ENCODE measurements around the gene PREB. TPM values are rescaled to one million over a fixed set of nuclear protein-coding genes. Genes with fewer than 3 reads are reported as not detected.

PREB gene
- total RNA-seq, 1 experiment from 2014 or later = 65.3 TPM

DNA sequence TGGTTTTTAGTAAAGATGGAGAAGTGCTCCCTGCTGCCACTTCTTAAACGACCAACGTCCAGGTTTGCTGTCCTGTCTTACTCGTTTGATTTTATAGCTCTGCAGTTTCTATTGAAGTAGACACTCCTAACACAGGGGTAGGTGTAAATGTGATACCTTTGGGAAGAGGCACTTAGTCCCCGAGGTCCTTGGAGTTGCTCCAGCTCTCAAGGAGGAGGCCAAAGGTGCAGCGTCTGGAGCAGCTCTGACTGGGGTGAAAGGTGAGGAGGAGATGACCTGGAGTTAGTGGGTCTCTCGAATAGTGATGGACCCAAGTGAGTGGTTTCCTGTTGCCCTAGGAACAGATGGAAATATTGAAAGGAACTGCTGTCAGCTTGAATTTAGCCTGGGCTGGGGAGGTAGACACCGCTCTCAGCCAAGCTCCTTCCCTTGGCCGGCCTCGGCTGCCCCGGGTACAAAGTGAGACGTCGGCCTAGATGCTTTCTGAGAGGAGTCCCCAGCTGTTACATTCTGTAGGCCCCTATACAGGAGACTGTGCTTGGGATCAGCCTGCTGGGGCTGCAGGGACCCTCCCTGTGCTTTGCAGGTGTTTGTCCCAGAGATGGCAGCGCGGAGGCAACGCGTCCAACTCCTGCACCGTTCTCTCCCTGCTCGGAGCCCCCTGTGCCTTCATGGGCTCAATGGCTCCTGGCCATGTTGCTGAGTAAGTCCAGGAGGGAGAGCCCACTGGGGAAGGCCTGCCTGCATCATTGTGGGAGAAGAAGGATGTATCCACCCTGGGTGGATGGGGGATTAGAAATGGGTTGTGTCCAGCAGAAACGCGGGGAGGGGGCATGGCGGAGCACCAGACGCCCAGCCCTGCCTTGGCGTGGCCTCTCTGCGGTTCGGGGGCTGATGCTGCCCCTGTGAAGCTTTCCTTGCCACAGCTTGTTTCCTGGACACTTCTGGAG lies 42.4 kb downstream of the PREB start:
- Histone ChIP-seq H3K36me3 (ENCODE audit: control insufficient read depth, insufficient read depth, low read length) (no peaks in the 10 kb centered on the region), H3K4me3 (ENCODE audit: low read depth, low read length) (no peak overlapping the region), H3K4me1 (peaks cover 30% of the 10 kb centered on the region), H3K27me3 (replicated peaks; ENCODE audit: control insufficient read depth, insufficient read depth, low read length) (no peaks in the 10 kb centered on the region), H3K9me3 (no peaks in the 10 kb centered on the region)
- no peak overlapping the region for H3K4me3 Mint-ChIP-seq (ENCODE audit: unreplicated experiment)
- ChIA-PET CTCF (interaction anchor here (0.6 kb wide), 1 partner anchor 140 kb away, joined by 3 read pairs; no protein-coding TSS in a partner anchor), POLR2A (no interaction called here)
- TF ChIP-seq, protein P1, sequence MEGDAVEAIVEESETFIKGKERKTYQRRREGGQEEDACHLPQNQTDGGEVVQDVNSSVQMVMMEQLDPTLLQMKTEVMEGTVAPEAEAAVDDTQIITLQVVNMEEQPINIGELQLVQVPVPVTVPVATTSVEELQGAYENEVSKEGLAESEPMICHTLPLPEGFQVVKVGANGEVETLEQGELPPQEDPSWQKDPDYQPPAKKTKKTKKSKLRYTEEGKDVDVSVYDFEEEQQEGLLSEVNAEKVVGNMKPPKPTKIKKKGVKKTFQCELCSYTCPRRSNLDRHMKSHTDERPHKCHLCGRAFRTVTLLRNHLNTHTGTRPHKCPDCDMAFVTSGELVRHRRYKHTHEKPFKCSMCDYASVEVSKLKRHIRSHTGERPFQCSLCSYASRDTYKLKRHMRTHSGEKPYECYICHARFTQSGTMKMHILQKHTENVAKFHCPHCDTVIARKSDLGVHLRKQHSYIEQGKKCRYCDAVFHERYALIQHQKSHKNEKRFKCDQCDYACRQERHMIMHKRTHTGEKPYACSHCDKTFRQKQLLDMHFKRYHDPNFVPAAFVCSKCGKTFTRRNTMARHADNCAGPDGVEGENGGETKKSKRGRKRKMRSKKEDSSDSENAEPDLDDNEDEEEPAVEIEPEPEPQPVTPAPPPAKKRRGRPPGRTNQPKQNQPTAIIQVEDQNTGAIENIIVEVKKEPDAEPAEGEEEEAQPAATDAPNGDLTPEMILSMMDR (IDR thresholded peaks at IDR 0.05; ENCODE audit: insufficient read depth in 1 of 2, low read depth in 1 of 2, low read length in 1 of 2, severe bottlenecking in 1 of 2, unreplicated experiment in 1 of 2) = no peak
- no peaks in the 10 kb centered on the region for H3K27me3 Mint-ChIP-seq (ENCODE audit: insufficient read depth, unreplicated experiment)
- no peak for DNase-seq
- no peak overlapping the region for H3K27ac Mint-ChIP-seq (ENCODE audit: unreplicated experiment)
- BruUV-seq (replicated peaks) = no TSS peak
- no peaks in the 10 kb centered on the region for H3K36me3 Mint-ChIP-seq (ENCODE audit: insufficient read depth, unreplicated experiment)
- H3K4me1 Mint-ChIP-seq (ENCODE audit: low read depth, unreplicated experiment) = peaks cover 16% of the 10 kb centered on the region
- intact Hi-C loops (cut with micrococcal nuclease; ENCODE audit: unreplicated experiment) = loop anchor here (10.0 kb wide), 1 partner anchor 193 kb away; the partner anchor contains the start of gene TRIM54
- no peaks in the 10 kb centered on the region for H3K9me3 Mint-ChIP-seq (ENCODE audit: unreplicated experiment)

DNA sequence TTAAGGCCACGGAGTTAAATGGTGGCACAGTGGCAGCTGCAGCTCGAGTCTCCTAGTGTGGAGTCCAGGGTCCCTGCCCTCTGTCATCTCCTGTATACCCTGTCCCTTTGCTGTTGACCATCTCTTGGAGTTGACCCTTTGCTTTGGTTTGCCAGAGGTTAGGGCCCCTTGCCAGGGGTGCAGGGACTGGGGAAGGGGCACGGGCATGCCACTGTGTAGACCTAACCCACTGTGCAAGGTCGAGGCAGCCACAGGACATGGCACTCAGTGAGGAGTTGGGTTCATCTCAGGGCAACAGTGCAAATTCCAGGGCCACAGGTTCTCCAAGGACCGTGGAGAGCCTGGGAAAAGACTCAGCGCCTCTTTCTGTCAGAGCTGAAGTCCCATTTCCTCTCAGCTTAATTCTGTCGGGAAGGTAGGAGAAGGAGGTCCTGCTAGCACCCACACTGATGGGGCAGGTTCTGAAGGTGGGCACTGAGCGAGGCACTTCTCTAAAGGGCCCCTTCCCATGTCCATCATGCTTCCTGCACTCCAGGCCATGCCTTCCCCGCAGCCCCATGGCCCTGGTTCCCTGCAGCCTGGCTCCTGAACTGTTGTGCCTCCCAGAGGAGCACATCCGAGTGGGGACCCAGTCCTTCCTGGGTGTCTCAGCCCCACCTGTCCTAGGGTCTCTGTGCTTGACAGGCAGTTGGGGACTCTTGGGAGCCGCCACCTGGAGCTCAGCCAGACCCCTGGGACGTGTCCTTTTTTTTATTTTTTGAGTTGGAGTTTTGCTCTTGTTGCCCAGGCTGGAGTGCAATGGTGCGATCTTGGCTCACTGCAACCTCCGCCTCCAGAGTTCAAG lies 45.1 kb downstream of the PREB start:
- peaks cover 21% of the 10 kb centered on the region for H3K4me1 Mint-ChIP-seq (ENCODE audit: low read depth, unreplicated experiment)
- peaks cover 22% of the 10 kb centered on the region for H3K4me1 ChIP-seq
- no peaks in the 10 kb centered on the region for H3K36me3 Mint-ChIP-seq (ENCODE audit: insufficient read depth, unreplicated experiment)
- H3K9me3 ChIP-seq = no peaks in the 10 kb centered on the region
- ChIA-PET POLR2A (no interaction called here), CTCF (interaction anchor here (0.6 kb wide), 1 partner anchor 549 kb away, joined by 6 read pairs; no protein-coding TSS in a partner anchor)
- no peak overlapping the region for H3K27ac Mint-ChIP-seq (ENCODE audit: unreplicated experiment)
- no peaks in the 10 kb centered on the region for H3K27me3 Mint-ChIP-seq (ENCODE audit: insufficient read depth, unreplicated experiment)
- DNase-seq = no peak
- intact Hi-C loops (cut with micrococcal nuclease; ENCODE audit: unreplicated experiment) = no loop called here
- H3K4me3 ChIP-seq (ENCODE audit: low read depth, low read length) = no peak overlapping the region
- H3K9me3 Mint-ChIP-seq (ENCODE audit: unreplicated experiment) = no peaks in the 10 kb centered on the region
- TF ChIP-seq, protein P1 (IDR thresholded peaks at IDR 0.05; ENCODE audit: insufficient read depth in 1 of 2, low read depth in 1 of 2, low read length in 1 of 2, severe bottlenecking in 1 of 2, unreplicated experiment in 1 of 2) = no peak
- H3K27me3 ChIP-seq (replicated peaks; ENCODE audit: control insufficient read depth, insufficient read depth, low read length) = no peaks in the 10 kb centered on the region
- no peak overlapping the region for H3K4me3 Mint-ChIP-seq (ENCODE audit: unreplicated experiment)
- no TSS peak for BruUV-seq (replicated peaks)
- no peaks in the 10 kb centered on the region for H3K36me3 ChIP-seq (ENCODE audit: control insufficient read depth, insufficient read depth, low read length)

DNA sequence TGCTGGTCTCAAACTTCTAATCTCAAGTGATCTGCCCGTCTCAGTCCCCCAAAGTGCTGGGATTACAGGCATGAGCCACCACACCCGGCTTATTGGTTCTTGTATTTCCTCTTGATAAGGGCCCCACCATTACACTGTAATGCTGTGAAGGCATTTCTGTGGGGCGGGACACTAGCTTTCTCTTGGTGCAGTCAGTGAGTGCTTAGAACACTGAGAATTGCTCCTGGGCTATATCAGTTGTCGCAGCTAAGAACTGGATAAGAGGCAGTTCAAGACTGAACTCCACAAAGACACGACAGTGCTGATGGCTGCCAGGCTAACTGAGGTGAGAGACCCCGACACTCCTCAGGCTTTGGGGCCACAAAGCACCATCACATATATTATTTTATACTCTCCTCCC lies 45.8 kb downstream of the PREB start:
- H3K9me3 ChIP-seq = no peaks in the 10 kb centered on the region
- H3K27ac Mint-ChIP-seq (ENCODE audit: unreplicated experiment) = no peak overlapping the region
- DNase-seq = no peak
- H3K4me3 Mint-ChIP-seq (ENCODE audit: unreplicated experiment) = no peak overlapping the region
- no peaks in the 10 kb centered on the region for H3K36me3 ChIP-seq (ENCODE audit: control insufficient read depth, insufficient read depth, low read length)
- POLR2A ChIA-PET = no interaction called here
- intact Hi-C loops (cut with micrococcal nuclease; ENCODE audit: unreplicated experiment) = no loop called here
- no peak overlapping the region for H3K4me3 ChIP-seq (ENCODE audit: low read depth, low read length)
- TF ChIP-seq, protein P1 (IDR thresholded peaks at IDR 0.05; ENCODE audit: insufficient read depth in 1 of 2, low read depth in 1 of 2, low read length in 1 of 2, severe bottlenecking in 1 of 2, unreplicated experiment in 1 of 2) = no peak
- H3K9me3 Mint-ChIP-seq (ENCODE audit: unreplicated experiment) = no peaks in the 10 kb centered on the region
- no TSS peak for BruUV-seq (replicated peaks)
- no peaks in the 10 kb centered on the region for H3K27me3 ChIP-seq (replicated peaks; ENCODE audit: control insufficient read depth, insufficient read depth, low read length)
- H3K36me3 Mint-ChIP-seq (ENCODE audit: insufficient read depth, unreplicated experiment) = no peaks in the 10 kb centered on the region
- no peaks in the 10 kb centered on the region for H3K27me3 Mint-ChIP-seq (ENCODE audit: insufficient read depth, unreplicated experiment)
- CTCF ChIA-PET = interaction anchor here (0.6 kb wide), 1 partner anchor 35 kb away, joined by 3 read pairs; no protein-coding TSS in a partner anchor
- H3K4me1 ChIP-seq = peaks cover 15% of the 10 kb centered on the region
- H3K4me1 Mint-ChIP-seq (ENCODE audit: low read depth, unreplicated experiment) = peaks cover 14% of the 10 kb centered on the region

Measured in Caco-2 (cell line).